Activated CD4-positive, alpha-beta T cell treated with anti-CD3 and anti-CD28 coated beads for 1 hour (primary cell): ENCODE measurements around the gene LYZL6.
"Not testable (repeated sequence)": the region's sequence is repeated elsewhere in the genome, so short reads cannot be mapped to it uniquely, and the experiment has no call there.

Experiments
- DNase-seq: peaks from one replicate; pipeline ENCODE4 v3.0.0-alpha.2; 2020

Gene LYZL6

DNA sequence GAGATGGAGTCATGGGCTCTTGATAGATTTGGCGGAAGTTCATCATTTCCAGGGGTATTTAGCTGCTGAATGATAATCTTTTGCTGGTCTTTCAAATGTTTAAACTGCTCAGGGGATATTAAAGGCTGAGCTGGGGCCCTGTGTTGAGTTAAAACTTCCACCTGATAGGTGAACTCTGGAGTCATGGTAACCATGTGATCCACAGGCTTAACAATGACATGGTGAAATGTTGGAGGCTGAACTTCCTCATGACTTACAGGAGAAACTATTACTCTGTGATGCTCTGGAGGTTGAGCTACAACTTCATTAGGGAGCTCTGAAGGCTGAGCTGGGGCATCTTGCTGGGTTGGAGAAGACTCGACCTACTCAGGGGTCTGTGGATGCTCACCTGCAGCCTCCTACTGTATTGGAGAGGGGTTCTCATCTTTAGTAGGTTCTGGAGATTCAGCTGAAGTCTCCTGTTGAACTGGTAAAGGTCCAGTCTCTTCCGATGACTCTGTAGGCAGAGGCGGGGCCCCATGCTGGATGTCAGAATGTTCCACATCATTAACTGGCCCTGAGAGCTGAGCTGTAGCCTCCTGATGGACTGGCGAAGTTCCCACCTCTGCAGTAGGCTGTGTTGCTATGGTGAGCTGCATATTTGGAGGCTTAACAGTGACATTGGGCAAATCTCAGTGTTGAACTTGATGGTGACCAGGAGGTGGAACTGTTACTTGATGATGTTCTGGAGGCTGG is 37.2 kb downstream of the LYZL6 start:
- no peak for DNase-seq

DNA sequence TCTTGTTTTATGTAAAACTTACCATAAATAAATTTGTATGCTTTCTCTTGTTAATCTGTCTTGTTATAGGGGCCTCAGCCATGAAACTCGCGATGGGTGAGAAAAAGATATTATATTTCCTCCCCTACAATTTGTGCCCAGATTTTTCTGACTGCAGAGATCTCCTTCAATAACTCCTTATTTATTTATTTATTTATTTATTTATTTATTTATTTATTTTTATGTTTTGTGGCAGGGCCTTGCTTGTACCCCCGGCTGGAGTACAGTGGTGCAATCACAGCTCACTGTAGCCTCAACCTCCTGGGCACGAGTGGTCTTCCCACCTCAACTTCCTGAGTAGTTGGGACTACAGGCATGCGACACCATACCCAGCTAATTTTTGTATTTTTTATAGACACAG is 40.1 kb downstream of the LYZL6 start:
- DNase-seq = no peak

DNA sequence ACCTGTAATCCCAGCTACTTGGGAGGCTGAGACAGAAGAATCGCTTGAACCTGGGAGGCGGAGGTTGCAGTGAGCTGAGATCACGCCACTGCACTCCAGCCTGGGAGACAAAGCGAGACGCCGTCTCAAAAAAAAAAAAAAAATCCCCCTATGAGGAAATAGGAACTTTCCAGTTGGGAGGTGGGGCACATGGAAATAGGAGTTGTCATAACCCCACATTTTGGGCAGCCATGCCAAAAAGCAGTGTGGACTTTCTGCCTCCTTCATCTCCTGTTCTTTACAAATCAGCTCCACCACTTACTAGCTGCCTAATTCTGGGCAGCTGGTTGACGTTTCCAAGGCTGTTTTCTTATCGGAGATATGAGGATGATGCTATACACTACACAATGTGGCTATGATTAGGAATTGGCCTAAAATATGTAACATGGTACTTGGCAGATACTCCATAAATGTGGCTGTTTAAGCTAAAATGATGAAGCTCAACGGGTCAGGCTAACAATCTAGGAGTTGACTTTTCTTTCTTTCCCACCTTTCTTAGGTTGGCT is 41.8 kb downstream of the LYZL6 start:
- no peak for DNase-seq

DNA sequence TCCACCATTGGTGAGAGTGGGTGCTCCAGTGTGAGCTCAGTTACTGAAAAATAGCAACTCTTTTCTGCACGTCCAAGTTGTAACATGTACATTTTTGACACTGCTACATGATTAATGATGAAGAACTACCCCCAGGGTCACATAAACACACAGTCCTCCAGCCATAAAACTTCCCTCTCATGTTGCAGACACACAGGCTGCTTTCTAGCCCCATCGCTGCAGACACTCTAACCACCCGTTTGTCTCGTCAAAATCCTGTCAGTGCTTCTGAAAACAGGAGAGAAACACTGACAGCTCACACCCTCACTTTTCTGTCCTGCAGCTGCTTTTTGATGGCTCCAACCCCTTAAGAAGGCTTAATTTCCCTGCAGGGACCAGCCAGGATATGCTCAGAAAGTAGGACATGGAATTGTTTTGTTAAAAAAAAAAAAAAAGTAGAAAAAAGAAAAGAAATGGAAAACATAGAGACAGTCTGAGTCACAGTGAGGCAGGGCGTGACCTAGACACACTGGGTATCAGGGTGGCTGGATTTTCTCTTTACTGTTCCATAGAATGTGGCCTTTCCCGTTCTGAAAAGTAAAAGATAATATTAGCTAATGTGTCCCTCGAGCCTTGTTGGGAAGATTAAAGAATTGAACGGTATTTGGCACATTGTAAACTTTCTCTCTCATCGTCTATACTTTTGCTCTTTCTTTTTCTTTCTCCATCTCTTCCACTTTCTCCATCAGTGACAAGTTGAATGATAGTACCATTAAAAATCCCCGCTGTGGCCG is 42.6 kb downstream of the LYZL6 start:
- no peak for DNase-seq

DNA sequence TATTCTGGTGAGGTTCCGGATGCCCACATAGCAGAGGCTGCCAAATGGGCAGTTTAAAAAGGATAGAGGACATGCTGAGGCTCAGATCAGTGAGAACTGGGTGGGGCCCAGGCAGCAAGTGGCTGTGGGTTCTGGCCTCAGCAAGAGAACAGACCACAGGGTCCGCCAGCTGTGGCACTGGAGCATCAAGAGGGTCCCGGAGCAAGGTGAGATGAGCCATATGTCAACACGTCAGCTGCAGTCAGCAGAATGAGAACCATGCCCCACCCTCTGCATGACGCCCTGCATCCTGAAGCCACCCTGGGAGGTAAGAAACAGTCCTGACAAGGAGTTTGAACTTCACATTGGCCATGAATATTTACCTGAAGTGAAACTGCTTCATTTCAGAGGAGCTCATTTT is 43.2 kb downstream of the LYZL6 start:
- no peak for DNase-seq

DNA sequence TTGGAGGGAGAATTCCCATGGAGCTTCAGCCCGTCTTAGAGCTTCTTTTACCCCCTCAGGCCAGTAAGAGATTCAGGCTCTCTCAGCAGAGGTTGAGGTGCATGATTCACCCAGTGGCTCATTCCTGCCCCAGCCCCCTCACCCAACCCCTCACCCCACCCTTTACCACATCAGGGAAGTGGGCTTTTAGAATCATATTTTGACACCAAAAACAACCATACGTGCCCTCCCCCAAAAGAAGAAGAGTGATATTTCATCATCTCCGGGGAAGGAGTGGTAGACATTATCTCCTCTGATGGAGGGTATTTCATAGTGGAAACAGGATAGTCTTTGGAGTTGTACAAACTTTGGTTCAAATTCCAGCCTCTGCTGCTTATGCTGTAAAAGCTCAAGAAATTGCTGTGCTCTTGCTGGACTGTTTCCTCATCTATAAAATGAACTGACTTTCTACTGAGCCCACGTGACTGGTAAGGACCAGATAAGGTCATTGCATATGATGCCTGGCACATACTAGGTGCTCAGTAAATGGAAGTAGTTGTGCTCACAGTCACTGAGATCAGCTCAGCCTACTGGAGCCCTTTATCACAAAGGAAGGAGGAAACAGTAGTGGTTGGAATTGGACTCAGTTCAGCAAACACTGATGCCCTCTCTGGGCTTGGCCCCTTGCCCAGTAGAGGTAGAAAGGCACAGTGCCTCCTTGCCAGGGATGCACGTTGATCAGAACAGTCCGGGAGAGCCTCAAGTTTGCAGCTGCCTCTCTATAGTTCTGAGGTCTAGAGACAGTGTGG is 45.0 kb downstream of the LYZL6 start:
- no peak for DNase-seq

- not testable (repeated sequence) for DNase-seq
Measured at GRCh38 chr17:35897772-35898171, 45.7 kb downstream of the LYZL6 start.

DNA sequence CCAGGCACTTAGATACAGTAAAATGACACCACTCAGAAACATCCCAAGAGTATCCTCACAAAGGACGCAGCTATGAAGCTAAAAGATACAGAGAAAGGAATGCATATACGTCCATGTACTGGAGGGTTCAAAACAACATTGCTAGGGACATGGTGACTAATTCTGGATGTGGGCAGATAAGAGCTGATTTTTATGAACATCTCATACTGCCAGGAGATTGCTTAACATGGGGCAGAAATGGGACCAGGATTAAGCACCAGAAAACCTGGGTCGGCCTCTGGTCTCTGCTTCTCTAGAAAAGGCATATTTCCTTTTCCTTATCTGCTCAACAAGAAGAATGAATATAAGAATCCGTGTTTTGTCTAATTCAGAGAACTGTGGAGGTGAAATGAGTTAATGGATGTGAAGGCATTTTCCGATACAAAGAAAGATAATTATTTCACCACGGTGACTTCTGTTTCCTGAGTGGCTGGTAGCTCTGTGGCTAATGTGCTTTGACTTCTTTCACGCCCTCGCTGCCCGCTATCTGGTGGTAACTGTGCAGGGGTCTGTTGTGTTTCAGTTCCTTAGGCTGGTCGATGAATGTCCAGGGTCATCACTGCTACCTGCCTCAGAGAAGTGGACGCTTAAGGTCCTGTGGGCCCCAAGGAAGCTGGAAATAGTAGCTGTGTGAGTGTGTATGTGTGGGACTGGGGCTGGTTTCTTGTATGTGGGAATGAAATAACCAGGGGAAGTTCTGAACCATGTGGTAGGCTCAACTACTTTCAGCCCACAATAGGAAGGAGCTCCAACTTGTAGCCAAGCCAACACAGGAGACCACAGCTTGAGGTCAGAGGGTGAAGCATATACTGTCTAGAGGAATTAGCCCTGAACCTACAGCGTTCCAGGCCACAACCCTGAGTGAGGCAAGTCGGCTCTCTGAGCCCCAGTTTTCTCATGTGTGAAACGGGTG is 47.6 kb downstream of the LYZL6 start:
- DNase-seq = no peak

DNA sequence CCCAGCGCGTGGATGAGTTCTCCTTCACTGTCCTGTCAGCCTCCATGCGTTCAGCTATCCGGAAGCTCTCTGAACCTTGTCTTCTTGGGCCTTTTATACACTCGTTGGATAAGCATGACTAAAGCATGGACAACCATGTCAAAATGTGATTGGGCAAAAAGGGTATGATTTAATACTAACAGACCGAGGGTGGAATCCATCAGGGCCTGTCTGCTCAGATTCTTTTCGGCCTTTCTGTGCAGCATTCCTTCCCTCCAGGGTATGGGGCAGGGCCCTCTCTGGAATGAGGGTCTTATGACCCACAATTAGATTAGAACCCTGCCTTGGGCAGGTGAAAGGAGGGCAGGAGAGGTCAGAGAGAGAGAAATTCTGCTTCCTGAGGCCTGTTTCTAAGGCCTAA is 49.3 kb downstream of the LYZL6 start:
- DNase-seq = no peak

DNA sequence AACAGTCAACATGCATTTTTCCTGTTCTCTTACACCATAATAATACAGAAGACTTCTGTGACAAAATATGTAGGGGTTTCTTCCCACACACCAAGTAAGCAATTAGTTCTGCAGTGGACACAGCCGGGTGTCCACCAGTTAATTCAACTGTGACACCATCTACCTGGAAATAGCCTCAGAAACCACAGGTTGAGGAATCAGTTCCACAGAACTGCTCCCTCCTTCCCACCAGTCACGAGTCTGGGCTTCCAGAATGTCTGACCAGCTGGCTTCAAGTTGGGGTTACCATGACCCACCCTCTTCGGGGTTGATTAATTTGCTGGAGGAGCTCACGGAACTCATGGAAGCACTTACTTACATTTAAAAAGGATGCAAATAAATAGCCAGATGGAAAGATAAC is 49.8 kb downstream of the LYZL6 start:
- DNase-seq = no peak

- DNase-seq = no peak
Measured at GRCh38 chr17:35892091-35893035, 51.1 kb downstream of the LYZL6 start.

DNA sequence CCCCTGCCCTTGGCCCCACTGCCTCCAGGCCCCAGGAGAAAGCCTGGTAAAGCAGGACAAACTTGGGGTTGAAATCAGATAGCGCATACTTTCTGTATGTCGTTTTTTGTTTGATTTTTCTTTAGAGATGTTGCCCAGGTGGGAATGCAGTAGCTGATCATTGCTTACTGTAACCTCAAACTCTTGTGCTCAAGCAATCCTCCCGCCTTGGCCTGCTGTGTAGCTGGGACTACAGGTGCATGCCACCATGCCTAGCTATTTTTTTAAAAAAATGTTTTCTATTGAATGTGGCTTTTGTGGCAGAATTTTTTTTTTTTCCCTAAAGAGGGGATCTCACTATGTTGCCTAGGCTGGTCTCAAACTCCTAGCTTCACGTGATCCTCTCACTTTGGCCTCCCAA is 52.2 kb downstream of the LYZL6 start:
- no peak for DNase-seq

- DNase-seq = no peak
Measured at GRCh38 chr17:35890774-35891155, 52.7 kb downstream of the LYZL6 start.

- DNase-seq = no peak
Measured at GRCh38 chr17:35889818-35890773, 53.4 kb downstream of the LYZL6 start.

GRCh38 chr17:35889241-35889640 is 54.3 kb downstream of the LYZL6 start:
- no peak for DNase-seq
